Neural progenitor cell (in vitro differentiated cells): ENCODE measurements around the gene HMCN1. TPM values are rescaled to one million over a fixed set of nuclear protein-coding genes. Genes with fewer than 3 reads are reported as not detected.

Experiments used
- DNase-seq: peaks from one replicate; pipeline ENCODE4 v3.0.0-alpha.2; 2016; ENCODE audit warnings: low spot score
- H2AFZ ChIP-seq: fragments of 200-600 bp; sonication (generic); replicated peaks from 2 replicates; pipeline ENCODE4 v1.6.1; 2016; ENCODE audit warnings: antibody characterized with exemption
- H3F3A ChIP-seq: fragments of 200-600 bp; sonication (generic); 2 replicates; pipeline ENCODE4 v1.6.1; 2016; ENCODE audit warnings: antibody characterized with exemption, low read depth
- H3K27ac ChIP-seq: fragments of 200-600 bp; sonication (generic); 2 replicates; pipeline ENCODE4 v1.5.1; 2016; ENCODE audit warnings: mild to moderate bottlenecking
- H3K27me3 ChIP-seq: fragments of 200-600 bp; sonication (generic); 2 replicates; pipeline ENCODE4 v1.6.1; 2016; ENCODE audit warnings: mild to moderate bottlenecking, moderate library complexity
- H3K36me3 ChIP-seq: fragments of 200-600 bp; sonication (generic); 2 replicates; pipeline ENCODE4 v1.5.1; 2016
- H3K4me1 ChIP-seq: fragments of 200-600 bp; sonication (generic); 2 replicates; pipeline ENCODE4 v1.6.1; 2016; ENCODE audit warnings: mixed run types
- H3K4me2 ChIP-seq: fragments of 200-600 bp; sonication (generic); 2 replicates; pipeline ENCODE4 v1.6.1; 2016
- H3K4me3 ChIP-seq: fragments of 200-600 bp; sonication (generic); 2 replicates; pipeline ENCODE4 v1.5.1; 2016
- H3K79me2 ChIP-seq: fragments of 200-600 bp; sonication (generic); 2 replicates; pipeline ENCODE4 v1.6.1; 2016; ENCODE audit warnings: low read depth
- H3K9ac ChIP-seq: fragments of 200-600 bp; sonication (generic); 2 replicates; pipeline ENCODE4 v1.6.1; 2016
- H3K9me3 ChIP-seq: fragments of 200-600 bp; sonication (generic); 2 replicates; pipeline ENCODE4 v1.5.1; 2016; ENCODE audit warnings: low read depth
- H4K20me1 ChIP-seq: fragments of 200-600 bp; sonication (generic); 2 replicates; pipeline ENCODE4 v1.6.1; 2016; ENCODE audit warnings: low read depth
- H3K27ac Mint-ChIP-seq: 3 replicates; pipeline ENCODE4 v1.8.0; 2021; ENCODE audit warnings: mixed read lengths
- H3K27me3 Mint-ChIP-seq: 2 replicates; pipeline ENCODE4 v1.8.0; 2022; ENCODE audit warnings: low read depth, mild to moderate bottlenecking, inconsistent platforms, moderate library complexity, mixed read lengths; ENCODE audit not compliant: insufficient read depth
- H3K36me3 Mint-ChIP-seq: 3 replicates; pipeline ENCODE4 v1.8.0; 2021; ENCODE audit warnings: mixed read lengths
- H3K4me1 Mint-ChIP-seq: 3 replicates; pipeline ENCODE4 v1.8.0; 2021; ENCODE audit warnings: mixed read lengths
- H3K4me3 Mint-ChIP-seq: 3 replicates; pipeline ENCODE4 v1.8.0; 2021; ENCODE audit warnings: mild to moderate bottlenecking, moderate library complexity, mixed read lengths
- H3K9me3 Mint-ChIP-seq: 3 replicates; pipeline ENCODE4 v1.8.0; 2020; ENCODE audit warnings: mixed read lengths
- EZH2 ChIP-seq: fragments of 200-600 bp; sonication (generic); IDR thresholded peaks from 2 replicates; pipeline ENCODE4 v1.6.1; 2017; ENCODE audit warnings: antibody characterized with exemption, mild to moderate bottlenecking, moderate library complexity
- EZH2phosphoT487 ChIP-seq: fragments of 200-600 bp; sonication (generic); IDR thresholded peaks from 2 replicates; pipeline ENCODE4 v1.6.1; 2017; ENCODE audit warnings: antibody characterized with exemption
- total RNA-seq: library from RNA; depleted of rRNA; stranded (reverse); fragments of >200 nt; gene quantifications from 2 replicates; pipeline ENCODE4 v1.2.3, GENCODE V29; 2015; ENCODE audit warnings: low replicate concordance
- TF ChIP-seq, protein P1 (sequence below): fragments of 200-600 bp; sonication (generic); IDR thresholded peaks from 2 replicates; pipeline ENCODE4 v1.5.1; 2017; ENCODE audit warnings: antibody characterized with exemption, mild to moderate bottlenecking

HMCN1 gene
- total RNA-seq, 1 donor from 2014 or later, result 26.4 TPM

GRCh38 chr1:185821612-185822385, 87.6 kb downstream of the HMCN1 start:
- H3K27me3 Mint-ChIP-seq, result no peaks in the 10 kb centered on the region
- no peaks in the 10 kb centered on the region for H3K4me1 Mint-ChIP-seq
- DNase-seq, result no peak
- H3K9me3 Mint-ChIP-seq, result no peaks in the 10 kb centered on the region
- Histone ChIP-seq H2AFZ (no peak overlapping the region), H3K4me2 (no peak overlapping the region), H3K36me3 (no peaks in the 10 kb centered on the region), H3K9ac (no peak overlapping the region), H3K9me3 (no peaks in the 10 kb centered on the region), H3K4me1 (no peaks in the 10 kb centered on the region), H3K4me3 (no peak overlapping the region), H3K27ac (no peak overlapping the region), H3K27me3 (no peaks in the 10 kb centered on the region), H3F3A (no peaks in the 10 kb centered on the region), H4K20me1 (no peaks in the 10 kb centered on the region), H3K79me2 (no peaks in the 10 kb centered on the region)
- H3K36me3 Mint-ChIP-seq, result no peaks in the 10 kb centered on the region
- no peak overlapping the region for H3K27ac Mint-ChIP-seq
- H3K4me3 Mint-ChIP-seq, result no peak overlapping the region
- TF ChIP-seq, protein P1, sequence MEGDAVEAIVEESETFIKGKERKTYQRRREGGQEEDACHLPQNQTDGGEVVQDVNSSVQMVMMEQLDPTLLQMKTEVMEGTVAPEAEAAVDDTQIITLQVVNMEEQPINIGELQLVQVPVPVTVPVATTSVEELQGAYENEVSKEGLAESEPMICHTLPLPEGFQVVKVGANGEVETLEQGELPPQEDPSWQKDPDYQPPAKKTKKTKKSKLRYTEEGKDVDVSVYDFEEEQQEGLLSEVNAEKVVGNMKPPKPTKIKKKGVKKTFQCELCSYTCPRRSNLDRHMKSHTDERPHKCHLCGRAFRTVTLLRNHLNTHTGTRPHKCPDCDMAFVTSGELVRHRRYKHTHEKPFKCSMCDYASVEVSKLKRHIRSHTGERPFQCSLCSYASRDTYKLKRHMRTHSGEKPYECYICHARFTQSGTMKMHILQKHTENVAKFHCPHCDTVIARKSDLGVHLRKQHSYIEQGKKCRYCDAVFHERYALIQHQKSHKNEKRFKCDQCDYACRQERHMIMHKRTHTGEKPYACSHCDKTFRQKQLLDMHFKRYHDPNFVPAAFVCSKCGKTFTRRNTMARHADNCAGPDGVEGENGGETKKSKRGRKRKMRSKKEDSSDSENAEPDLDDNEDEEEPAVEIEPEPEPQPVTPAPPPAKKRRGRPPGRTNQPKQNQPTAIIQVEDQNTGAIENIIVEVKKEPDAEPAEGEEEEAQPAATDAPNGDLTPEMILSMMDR, result no peak
- TF ChIP-seq EZH2phosphoT487 (no peak), EZH2 (no peak)

DNA sequence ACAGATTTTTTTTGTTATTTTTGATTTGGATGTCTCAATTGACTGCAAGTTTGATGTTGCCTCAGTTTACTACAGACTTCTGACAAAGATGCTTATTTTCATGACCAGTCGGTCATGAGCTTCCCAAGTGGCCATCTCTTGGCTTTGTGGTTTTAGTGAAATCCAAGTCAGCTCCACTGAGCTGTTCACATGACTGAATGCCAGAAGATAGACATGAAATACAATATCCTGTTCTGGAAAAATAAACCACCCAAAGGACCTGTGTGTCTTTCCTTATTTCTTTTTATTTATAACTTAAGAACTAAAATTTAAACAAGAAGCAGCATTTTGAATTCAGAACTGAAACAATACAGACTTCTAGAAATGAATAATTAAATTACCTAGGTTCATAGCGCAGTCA, 89.3 kb downstream of the HMCN1 start:
- Histone ChIP-seq H3K4me3 (no peak overlapping the region), H2AFZ (no peak overlapping the region), H3K27me3 (no peaks in the 10 kb centered on the region), H3K9ac (no peak overlapping the region), H3F3A (no peaks in the 10 kb centered on the region), H3K79me2 (no peaks in the 10 kb centered on the region), H4K20me1 (no peaks in the 10 kb centered on the region), H3K4me2 (no peak overlapping the region), H3K9me3 (no peaks in the 10 kb centered on the region), H3K27ac (no peak overlapping the region), H3K4me1 (no peaks in the 10 kb centered on the region), H3K36me3 (no peaks in the 10 kb centered on the region)
- H3K36me3 Mint-ChIP-seq, result no peaks in the 10 kb centered on the region
- no peaks in the 10 kb centered on the region for H3K4me1 Mint-ChIP-seq
- no peak overlapping the region for H3K27ac Mint-ChIP-seq
- no peaks in the 10 kb centered on the region for H3K27me3 Mint-ChIP-seq
- no peak for DNase-seq
- no peaks in the 10 kb centered on the region for H3K9me3 Mint-ChIP-seq
- no peak for TF ChIP-seq EZH2phosphoT487
- TF ChIP-seq, protein P1, result no peak
- no peak for TF ChIP-seq EZH2
- no peak overlapping the region for H3K4me3 Mint-ChIP-seq

DNA sequence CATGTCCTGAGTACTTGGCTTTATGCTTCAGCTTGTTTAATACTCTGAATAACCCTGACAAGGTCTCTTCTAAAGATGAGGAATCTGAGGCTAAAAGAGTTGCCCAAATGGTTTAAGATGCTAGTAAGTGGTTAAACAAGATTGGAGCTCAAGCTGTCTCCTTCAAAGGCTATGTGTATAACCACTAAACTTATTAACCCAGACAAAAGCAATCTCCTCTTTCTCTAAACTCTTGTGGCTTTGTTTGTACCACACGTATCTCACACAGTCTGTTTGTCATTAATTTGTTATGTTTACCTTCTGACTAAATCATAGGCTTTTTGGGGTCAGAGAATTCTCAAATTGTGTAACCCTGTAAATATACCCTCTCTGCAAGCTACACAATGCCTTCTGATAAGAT, 89.9 kb downstream of the HMCN1 start:
- Histone ChIP-seq H3K4me2 (no peak overlapping the region), H4K20me1 (no peaks in the 10 kb centered on the region), H3F3A (no peaks in the 10 kb centered on the region), H3K27me3 (no peaks in the 10 kb centered on the region), H3K79me2 (no peaks in the 10 kb centered on the region), H3K27ac (no peak overlapping the region), H3K4me1 (no peaks in the 10 kb centered on the region), H3K9ac (no peak overlapping the region), H3K36me3 (no peaks in the 10 kb centered on the region), H3K9me3 (no peaks in the 10 kb centered on the region), H3K4me3 (no peak overlapping the region), H2AFZ (no peak overlapping the region)
- TF ChIP-seq EZH2phosphoT487 (no peak), EZH2 (no peak)
- TF ChIP-seq, protein P1, result no peak
- Mint-ChIP-seq H3K27me3 (no peaks in the 10 kb centered on the region), H3K9me3 (no peaks in the 10 kb centered on the region), H3K36me3 (no peaks in the 10 kb centered on the region), H3K27ac (no peak overlapping the region), H3K4me1 (no peaks in the 10 kb centered on the region), H3K4me3 (no peak overlapping the region)
- no peak for DNase-seq
